GM12892 (cell line): Measurements from ENCODE around the gene WDR18.

Experiments used
- POLR2A ChIP-seq: IDR thresholded peaks from 2 replicates; pipeline ENCODE4 v1.6.1; 2011; ENCODE audit warnings: low read depth, low read length, control low read depth
- TAF1 ChIP-seq: IDR thresholded peaks from 2 replicates; pipeline ENCODE4 v1.6.1; 2011; ENCODE audit warnings: low read depth, mild to moderate bottlenecking, control low read depth, low read length, borderline replicate concordance

GRCh38 chr19:1010586-1011510, 26.7 kb downstream of the WDR18 start:
- TF ChIP-seq TAF1 (no peak), POLR2A (no peak)
